Epidermal melanocyte (primary cell): ENCODE measurements around the gene PHACTR3.

Source experiments
- DNase-seq: peaks from one replicate; pipeline ENCODE4 v3.0.0; 2011; ENCODE audit warnings: low spot score; ENCODE audit not compliant: insufficient read length

The PHACTR3 gene

GRCh38 chr20:59789686-59790085 is 185.3 kb downstream of the PHACTR3 start:
- no peak for DNase-seq

DNA sequence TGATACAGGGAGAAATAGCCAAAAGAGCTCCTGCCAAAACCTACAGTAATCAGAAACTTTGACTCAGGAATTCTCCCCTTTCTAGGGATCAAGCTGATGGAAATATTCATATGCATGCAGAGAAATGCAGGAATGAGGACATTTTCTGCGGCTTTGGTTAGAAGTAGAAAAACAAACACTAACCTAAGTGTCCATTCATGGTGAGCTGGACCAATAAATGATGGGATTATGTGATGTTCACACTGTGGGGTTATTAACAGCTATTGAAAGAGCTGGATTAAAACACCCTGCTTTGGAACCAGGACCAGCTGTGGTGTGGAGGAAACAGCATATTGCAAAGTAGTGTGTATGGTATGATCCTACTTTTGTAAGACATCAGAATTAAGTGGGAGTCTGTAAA is 186.0 kb downstream of the PHACTR3 start:
- no peak for DNase-seq

DNA sequence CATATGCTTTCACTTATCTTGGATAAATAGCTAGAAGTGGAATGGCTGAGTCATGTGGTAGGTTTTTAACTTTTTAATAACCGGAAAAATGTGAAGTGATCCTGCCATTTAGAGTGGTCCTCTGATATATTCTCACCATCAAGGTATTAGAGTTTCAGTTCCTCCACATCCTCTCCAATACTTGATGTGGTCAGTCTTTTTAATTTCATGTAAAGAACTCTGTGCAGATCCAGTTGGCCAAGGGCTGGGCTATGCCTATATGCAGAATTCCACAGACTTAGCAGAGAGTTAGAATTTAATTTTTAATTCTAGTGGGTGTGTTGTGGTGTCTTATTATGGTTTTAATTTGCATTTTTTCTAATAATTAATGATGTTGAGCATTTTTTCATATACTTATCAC is 188.0 kb downstream of the PHACTR3 start:
- DNase-seq, result no peak

DNA sequence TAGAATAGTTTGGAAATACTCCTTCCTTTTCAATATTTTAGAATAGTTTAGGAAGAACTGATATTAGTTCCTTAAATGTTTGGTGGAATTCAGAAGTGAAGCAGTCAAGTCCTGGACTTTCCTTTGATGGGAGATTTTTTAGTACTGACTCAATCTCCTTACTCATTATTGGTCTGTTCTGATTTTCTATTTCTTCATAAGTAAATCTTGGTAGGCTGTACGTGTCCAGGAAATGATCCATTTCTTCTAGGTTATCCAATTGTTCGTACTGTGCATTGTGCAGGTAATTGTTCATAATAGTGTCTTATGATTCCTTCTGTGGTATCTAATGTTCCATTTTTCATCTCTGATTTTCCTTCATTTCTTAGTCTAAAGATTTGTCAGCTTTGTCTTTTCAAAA is 190.2 kb downstream of the PHACTR3 start:
- no peak for DNase-seq

- no peak for DNase-seq
Measured at GRCh38 chr20:59800309-59800708, 196.0 kb downstream of the PHACTR3 start.

DNA sequence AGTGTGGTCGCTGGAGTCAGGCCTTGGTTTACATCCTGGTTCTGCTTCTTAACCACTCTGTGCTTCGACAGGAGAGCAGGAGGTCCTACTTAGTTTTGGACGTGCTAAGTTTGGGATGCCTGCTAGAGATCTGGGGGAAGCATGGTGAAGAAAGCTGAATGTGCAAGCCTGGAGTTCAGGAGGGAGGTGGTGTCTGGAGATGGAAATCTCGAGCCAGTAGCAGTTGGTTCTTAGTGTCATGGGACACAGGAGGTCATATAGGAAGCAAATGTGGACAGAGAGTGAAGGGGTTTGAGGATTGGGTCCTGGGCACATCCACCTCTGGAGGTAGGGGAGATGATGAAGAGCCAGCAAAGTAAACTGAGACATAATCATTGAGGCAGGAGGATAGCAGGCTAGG is 197.7 kb downstream of the PHACTR3 start:
- no peak for DNase-seq

DNA sequence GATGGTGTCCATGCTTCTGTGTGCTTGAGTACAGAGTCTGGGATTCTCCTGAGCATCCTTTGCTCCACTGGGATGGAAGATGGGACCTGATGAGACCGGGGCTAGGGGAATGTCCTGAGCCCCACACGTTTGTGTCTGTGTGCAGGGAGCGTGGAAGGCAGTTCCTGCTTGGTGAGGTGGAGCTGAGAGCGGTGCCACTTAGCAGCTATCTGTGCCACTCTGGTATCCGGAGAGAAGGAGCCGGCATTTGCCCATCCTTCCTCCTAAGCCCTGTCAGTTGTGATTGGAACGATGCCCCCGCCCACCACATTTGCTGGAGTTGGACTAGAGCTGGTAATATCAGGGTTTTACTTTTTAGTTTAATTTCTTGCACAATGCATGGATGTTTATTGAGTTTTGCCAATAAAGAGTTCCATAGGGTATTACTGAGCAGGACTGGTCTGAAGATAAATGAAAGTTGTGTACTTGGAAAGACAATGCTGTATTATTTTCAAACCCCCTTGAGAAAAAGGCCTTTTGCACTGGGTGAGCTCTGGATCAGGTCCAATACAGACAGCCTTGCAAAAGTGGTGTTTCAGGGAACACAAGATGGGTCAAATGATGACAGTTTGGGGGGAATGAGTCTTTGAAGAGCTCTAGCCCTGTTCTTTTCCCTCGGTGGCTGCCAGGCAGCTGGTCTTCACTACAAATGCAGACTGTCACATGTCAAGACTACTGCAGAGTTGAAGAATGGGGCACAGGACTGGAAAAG is 198.3 kb downstream of the PHACTR3 start:
- DNase-seq, result no peak

GRCh38 chr20:59804347-59804746 is 200.0 kb downstream of the PHACTR3 start:
- DNase-seq, result no peak

DNA sequence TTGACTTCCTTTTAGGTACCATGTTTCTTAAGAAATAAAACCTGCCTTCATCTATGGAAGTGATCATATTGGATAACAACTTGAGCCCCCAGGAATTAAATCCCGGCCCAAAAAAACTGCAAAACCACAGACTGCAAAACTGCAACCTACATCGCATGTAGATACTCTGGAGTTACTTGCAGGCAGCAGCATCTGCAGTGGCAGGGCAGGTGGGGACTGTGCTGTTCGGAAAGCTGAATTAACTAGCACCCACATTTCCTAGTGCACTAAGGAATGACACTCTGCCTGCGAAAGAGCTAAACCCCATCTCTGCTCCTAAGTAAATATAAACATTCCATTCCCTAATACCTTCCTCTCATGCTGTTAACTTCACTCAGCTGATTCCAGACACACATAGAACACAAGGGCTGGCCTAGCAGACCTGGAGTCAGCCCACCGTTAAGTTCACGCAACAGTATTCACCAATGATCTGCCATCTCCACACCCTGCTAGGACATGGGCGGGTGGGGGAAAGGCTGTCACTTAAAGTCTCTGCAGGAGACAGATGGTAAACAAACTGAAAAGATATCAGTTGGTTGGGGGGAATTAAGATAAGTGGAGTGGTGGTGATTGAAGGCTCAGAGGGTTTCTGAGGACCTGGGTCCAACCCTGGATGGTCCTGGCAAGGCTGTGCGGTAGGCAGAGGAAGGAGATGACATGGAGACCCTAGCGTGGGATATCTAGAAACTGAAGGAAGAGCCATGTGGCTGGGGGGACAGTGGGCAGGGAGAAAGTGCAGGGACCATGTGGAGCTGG is 200.7 kb downstream of the PHACTR3 start:
- no peak for DNase-seq

DNA sequence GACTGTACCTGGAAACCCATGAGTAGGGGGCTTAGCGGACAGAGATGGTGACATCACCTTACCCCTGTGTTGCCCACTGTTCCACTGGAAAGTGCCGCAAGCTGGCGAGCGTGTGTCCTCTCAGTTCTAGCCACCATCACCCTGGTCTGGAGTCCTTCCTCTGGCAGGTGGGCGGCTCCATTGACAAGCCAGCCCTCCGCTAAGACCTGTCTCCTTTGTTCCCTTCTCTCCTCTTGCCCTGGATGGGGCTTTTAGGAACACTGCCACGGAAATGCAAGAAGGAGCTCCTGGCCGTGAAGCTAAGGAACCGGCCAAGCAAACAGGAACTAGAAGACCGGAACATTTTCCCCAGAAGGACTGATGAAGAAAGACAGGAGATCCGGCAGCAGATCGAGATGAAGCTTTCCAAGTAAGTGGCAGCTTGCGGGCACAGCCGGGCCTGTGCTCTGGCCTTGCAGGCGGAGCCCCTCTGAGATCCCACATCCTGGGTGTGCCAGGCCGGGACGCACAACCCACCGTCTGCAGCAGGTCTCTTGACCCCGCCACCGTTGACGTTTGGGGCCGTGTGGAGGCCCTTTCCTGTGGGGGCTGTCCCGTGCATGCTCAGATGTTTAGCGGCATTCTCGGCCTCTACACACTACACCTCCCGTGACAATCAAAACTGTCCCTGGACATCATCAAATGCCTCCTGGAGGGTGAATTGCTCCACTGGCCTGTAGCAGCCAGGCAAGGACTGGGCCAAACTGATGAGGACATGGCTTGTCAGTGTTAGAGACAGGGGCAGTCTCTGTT is 201.6 kb downstream of the PHACTR3 start:
- DNase-seq, result no peak

- DNase-seq, result no peak
Measured at GRCh38 chr20:59806578-59806975, 202.2 kb downstream of the PHACTR3 start.

- no peak for DNase-seq
Measured at GRCh38 chr20:59807909-59808728, 203.8 kb downstream of the PHACTR3 start.

DNA sequence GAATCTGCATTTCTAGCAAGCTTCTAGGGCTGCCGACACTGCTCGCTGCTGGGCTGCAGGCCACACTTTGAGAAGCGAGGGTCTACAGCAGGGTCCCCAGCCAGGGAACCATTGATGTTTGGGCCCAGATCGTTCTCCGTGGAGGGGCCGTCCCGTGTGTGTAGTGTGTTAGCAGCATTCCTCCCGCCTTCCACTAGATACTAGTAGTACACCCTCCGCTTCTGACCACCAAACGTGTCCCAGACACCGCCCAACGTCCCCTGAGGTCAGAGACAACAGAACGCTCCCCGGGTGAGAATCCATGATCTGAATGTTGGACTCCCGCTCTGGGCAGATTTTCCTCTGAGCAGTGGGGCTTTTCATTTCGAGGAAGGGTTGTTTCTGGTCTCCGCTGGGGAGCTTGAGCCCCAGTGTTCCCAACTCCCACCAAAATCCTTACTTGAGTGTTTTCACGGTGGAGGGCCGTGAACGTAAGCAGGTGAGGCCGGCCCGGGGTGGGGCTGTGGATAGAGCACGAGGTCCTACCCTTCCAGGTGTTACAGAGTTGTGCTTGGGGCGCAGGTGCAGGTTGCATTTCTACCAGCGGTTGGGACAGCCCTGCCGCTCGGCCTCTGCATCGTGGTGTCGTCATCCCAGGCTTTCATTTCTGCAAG is 204.5 kb downstream of the PHACTR3 start:
- no peak for DNase-seq

DNA sequence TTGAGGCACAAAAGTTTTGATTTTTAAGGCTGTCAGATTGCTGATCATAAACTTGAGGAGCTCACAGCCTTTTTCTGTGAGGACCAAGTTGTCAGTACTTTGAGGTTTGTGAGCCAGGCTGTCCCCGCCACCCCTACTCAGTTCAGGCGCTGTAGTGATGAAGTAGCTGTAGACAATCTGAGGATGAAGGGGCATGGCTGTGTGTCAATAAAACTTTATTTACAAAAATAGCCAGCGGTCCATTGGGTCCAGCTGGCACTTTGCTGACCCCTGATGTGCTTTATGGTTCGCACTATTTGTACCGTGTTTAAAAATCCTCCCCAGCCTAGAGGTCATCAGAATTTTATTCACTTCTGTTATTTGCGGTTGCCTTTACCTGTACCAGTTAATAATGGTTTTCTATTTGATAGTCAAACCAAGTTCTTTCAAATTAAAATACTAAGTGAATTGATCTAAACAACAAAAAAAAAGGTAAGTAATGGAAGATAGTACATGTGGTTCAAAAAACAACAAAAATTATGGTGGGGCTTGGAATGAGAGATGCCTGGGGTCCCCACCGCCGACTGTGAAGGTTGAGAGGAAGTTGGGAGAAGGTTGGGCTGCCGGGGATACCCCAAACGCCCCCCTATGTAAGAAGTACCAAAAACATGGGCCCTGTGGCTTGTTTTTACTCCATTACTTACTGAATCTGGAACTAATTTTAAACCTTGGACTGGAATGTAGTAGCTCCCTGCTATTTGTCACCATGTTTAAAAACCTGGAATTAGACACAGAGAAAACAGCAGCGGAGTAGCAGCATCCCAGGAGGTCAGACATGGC is 205.5 kb downstream of the PHACTR3 start:
- no peak for DNase-seq

GRCh38 chr20:59810449-59811187 is 206.3 kb downstream of the PHACTR3 start:
- no peak for DNase-seq

- DNase-seq, result no peak
Measured at GRCh38 chr20:59811681-59812171, 207.4 kb downstream of the PHACTR3 start.

DNA sequence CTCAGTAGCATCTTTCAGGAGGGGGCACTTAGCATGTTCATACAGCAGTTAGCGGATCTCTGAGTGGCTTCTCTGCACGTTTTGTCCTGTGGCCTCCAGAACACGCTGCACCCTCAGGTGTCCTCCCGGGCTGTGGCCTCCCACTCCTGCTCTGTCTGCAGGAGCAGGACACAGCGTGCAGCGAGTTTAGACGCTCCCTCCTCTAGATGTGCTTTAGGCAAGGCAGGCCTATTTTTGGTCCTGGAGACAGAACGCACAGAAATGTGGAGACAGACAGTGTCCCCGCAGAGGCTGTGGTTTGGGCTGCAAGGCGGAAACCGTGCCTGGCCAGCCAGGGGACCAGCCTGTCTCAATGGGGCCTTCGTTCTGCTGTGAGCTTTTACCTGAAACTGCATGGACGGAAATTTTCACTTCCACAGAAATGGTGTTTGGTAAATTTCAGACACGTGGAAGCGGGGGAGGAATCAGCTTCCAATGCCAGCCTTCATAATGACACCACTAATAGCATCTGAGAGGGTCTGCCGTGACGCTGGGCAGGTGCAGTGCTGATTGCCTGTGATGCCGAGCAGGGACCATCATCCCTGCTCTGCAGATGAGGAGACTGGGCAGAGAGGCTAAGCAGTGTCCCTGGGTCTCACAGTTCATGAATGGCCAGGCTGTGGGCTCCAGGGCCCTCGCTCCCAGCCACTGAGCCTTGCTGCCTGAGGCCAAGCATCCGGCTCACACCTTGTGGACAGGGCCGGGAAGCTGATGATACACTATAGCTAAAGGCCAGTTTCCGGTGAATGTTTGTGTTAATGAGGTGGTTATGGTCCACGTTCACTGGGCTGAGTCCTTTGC is 208.2 kb downstream of the PHACTR3 start:
- no peak for DNase-seq
